ENCODE data around the gene SP8.

- TF ChIP-seq CTCF (IDR thresholded peaks at IDR 0.05) (no peak), POLR2A (IDR thresholded peaks at IDR 0.05) (no peak)
These were observed 1.2 kb upstream of the SP8 start for GRCh38 chr7:20787660-20788419.
